NOMO-1 treated with DMSO at 0.1 percent for 48 hours (cell line): ENCODE results near the gene CHERP.

ENCODE experiments used
- DNase-seq: peaks from one replicate; lab custom pipeline; 2025; ENCODE audit not compliant: unreplicated experiment; lab: John Stamatoyannopoulos, UW

CHERP gene

GRCh38 chr19:16542045-16542909 is at the start of gene CHERP:
Gene CHERP (minus strand): TSS chr19:16542437. CDS start chr19:16542378, 59 bp downstream.
- DNase-seq, result peak; percentile 95

- no peak for DNase-seq
Measured at GRCh38 chr19:16590876-16591802, 48.9 kb upstream of the CHERP start.

GRCh38 chr19:16589917-16590316 is 47.7 kb upstream of the CHERP start:
- DNase-seq, result no peak

- no peak for DNase-seq
Measured at GRCh38 chr19:16588824-16589577, 46.8 kb upstream of the CHERP start.

- DNase-seq, result peak; percentile 93
Measured at GRCh38 chr19:16587833-16588823, 45.9 kb upstream of the CHERP start.

GRCh38 chr19:16586991-16587832 is 45.0 kb upstream of the CHERP start:
- DNase-seq, result peak; percentile 83

- no peak for DNase-seq
Measured at GRCh38 chr19:16586477-16586871, 44.2 kb upstream of the CHERP start.

- peak; percentile 74 for DNase-seq
Measured at GRCh38 chr19:16585808-16586476, 43.7 kb upstream of the CHERP start.

- no peak for DNase-seq
Measured at GRCh38 chr19:16585094-16585801, 43.0 kb upstream of the CHERP start.

- peak; percentile 75 for DNase-seq
Measured at GRCh38 chr19:16584248-16585093, 42.2 kb upstream of the CHERP start.

GRCh38 chr19:16582486-16583261 is 40.4 kb upstream of the CHERP start:
- DNase-seq, result no peak

GRCh38 chr19:16581971-16582343 is 39.7 kb upstream of the CHERP start:
- DNase-seq, result no peak

- no peak for DNase-seq
Measured at GRCh38 chr19:16581145-16581970, 39.1 kb upstream of the CHERP start.

GRCh38 chr19:16579381-16579780 is 37.1 kb upstream of the CHERP start:
- no peak for DNase-seq

- no peak for DNase-seq
Measured at GRCh38 chr19:16577531-16577985, 35.3 kb upstream of the CHERP start.
